ENCODE data around the gene TMEM59L.

Gene TMEM59L

DNA sequence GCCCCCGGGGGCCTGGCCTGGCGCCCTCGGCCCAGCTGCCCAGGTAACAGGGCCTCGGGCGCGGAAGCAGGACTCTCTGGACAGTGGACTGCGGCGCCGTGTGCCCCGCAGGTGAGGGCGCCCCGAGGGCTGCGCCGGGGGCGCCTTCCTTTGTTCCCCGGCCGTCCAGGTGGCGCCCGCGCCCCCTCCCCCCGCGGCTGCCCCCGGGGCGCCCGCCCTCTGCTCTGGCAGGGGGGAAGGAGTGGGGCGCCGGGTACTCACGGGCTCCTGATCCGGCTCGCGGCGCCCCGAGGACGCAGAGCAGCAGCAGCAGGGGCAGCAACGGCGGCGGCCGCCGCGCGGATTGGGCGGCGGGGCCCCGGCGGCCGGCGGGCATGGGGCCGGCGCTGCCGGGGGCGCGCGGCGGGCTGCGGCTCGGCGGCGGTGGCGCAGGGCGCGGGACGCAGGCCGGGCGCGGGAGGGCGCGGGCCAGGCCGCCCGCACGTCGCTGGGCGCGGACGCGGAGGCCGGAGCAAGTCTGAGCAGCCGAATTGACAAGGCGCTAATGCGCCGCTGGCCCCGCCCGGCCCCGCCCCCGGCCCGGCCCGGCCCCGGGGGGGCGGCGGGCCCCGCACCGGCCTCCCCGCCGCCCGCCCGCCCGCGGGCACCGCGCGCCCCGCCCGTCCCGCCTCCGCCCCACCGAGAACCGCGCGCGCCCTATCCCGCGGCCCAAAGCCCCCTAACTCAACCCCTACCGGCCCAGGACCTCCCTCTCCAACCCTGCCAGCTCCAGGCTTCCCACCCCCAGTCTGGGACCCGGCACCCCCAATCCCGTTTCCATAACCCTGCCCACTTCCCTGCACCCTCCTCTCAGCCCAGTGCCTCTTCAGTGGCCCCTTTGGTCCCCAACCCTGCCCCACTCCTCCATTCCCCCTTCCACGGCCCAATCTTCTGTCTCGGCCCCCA, 6.1 kb upstream of the TMEM59L start, which contains the start of gene CRLF1:
Gene CRLF1, minus strand, starts transcription at position 519 of the 945 bp plus-strand sequence. Its CDS starts 143 bp downstream, at position 376.
- no peak for DNase-seq
- in situ Hi-C loops (cut with HindIII; ENCODE audit: low pct_ligation_motif_present, low pct_unique_long_range_greater_than_20kb, low sequenced_read_pairs): no loop called here

DNA sequence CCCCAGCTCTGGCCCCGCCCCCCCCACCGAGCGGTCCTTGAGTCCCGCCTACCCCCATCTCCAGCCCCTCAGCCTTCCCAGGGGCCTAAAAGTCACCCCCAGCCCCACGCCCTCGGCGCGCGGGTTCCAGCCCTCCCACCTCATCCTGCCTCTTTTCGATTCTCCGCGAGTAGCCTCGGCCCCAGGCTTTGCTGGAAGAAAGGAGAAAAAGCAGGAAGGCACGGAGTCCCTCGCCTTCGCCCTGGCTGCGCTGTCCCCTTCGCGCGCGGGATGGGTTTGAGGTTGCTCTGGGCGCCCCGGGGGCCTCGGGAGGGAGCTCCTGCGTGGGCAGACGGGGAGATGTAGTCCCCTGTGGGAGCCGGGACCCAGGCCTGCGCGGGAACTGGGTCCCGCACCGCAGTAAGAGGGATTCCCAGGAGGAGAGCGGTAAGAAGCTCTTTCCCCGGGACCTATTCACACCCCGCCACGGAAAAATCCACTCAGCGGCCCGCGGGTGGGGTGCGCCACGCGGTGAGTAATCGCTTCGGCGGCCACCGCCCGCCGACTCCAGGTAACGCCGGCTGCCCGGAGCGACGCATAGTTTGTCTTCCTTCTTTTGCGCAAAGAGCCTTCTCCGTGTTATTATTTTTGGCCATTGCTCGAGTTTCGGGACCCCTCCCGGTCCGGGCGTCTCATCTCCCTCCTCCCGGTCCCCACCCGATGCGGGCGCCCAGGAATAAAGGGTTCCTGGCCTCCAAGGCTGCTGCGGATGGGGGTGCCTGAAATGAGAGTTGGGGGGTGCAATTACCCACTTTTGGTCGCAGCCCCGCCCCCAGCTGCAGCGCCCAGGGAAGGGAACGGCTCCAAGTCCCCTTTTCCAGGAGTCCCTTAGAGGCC, 5.2 kb upstream of the TMEM59L start:
- DNase-seq: no peak
- in situ Hi-C loops (cut with HindIII; ENCODE audit: low pct_ligation_motif_present, low pct_unique_long_range_greater_than_20kb, low sequenced_read_pairs): no loop called here

GRCh38 chr19:18608102-18608804, 4.4 kb upstream of the TMEM59L start:
- DNase-seq: no peak
- in situ Hi-C loops (cut with HindIII; ENCODE audit: low pct_ligation_motif_present, low pct_unique_long_range_greater_than_20kb, low sequenced_read_pairs): no loop called here

DNA sequence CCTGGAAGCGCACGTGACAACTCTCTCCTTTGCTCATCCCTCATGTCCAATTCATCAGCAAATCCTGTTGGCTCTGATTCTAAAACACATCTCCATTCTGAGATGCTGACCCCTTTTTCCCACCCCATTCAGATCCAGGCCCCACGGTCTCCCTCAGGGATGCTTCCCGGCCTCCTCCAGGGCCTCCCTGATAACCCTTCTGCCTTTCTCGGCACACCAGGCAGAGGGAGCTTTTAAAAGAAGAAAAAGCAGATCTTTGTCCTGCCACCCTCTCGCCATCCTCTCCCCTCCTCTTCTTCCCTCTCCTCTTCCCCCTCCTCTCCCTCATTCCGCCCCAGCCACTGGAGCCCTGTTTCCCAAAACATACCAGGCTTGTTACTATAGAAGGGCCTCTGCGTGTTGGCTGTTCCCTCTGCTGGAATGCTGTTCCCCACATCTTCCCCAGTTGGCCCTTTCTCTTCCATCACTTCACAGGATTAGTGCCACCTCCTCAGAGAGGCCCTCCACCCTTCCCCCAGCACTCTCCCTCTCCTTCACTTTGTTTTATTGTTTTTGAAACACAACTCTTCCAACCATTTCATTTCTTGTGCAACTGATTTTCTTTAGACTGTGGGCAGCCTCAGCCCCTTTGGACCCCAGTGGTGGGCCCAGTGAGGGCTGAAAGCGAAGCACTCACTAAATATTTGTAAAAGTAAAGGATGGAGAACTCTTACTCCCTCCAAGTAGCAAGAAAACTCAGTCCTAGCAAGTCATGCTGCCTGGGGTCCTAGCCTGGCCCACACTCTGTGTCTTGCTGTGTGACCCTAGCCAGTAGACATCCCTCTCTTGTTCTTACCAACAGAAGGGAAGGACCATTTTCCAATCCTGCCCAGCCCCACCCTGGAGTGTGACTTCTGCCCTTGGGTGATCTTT, 3.6 kb upstream of the TMEM59L start:
- in situ Hi-C loops (cut with HindIII; ENCODE audit: low pct_ligation_motif_present, low pct_unique_long_range_greater_than_20kb, low sequenced_read_pairs): no loop called here
- DNase-seq: no peak

- DNase-seq: no peak
- in situ Hi-C loops (cut with HindIII; ENCODE audit: low pct_ligation_motif_present, low pct_unique_long_range_greater_than_20kb, low sequenced_read_pairs): no loop called here
Measured at GRCh38 chr19:18609717-18610051, 3.0 kb upstream of the TMEM59L start.

GRCh38 chr19:18610245-18610555, 2.5 kb upstream of the TMEM59L start:
- no peak for DNase-seq
- in situ Hi-C loops (cut with HindIII; ENCODE audit: low pct_ligation_motif_present, low pct_unique_long_range_greater_than_20kb, low sequenced_read_pairs): no loop called here

- no peak for DNase-seq
- in situ Hi-C loops (cut with HindIII; ENCODE audit: low pct_ligation_motif_present, low pct_unique_long_range_greater_than_20kb, low sequenced_read_pairs): no loop called here
Measured at GRCh38 chr19:18610556-18611326, 1.9 kb upstream of the TMEM59L start.

- no peak for DNase-seq
Measured at GRCh38 chr19:18611327-18612050, 1.2 kb upstream of the TMEM59L start.

DNA sequence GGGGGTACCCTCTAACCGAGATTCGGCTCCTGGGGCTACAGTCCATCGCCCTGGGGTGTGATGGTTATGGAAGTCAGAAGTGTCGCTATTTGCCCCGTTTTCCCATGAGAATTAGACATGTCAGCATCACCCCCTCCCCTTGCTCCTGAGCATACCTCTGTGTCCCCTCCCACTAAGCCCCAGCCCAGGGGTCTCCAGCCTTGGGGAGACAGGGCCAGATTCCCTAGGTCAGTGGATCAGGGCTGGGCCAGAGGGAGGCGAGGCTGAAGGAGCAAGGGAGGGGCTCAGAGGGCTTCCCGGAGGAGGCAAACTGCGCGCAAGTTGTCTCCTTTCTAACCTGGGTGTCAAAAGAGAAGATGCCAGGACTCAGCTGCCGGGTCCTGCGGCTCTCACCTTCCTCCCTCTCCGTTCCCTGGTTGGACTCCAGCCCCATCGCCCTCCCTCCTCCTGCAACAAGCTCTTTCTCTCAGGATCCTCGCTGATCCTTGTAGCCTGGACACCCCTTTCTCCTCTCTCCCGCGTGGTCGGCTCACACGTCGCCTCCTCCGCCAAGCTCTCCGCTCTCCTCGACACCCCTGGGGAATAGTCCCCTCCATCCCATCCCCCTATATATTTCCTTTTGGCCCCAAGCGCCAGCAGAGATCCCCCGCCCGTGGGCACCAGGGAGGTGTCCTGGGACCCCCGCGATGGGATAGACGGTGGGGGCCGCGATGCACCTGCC, 459 bp upstream of the TMEM59L start:
- no peak for DNase-seq

More at GRCh38 chr19:18611327-18612050, 1.2 kb upstream of the TMEM59L start:
- in situ Hi-C loops (cut with HindIII; ENCODE audit: low pct_ligation_motif_present, low pct_unique_long_range_greater_than_20kb, low sequenced_read_pairs): no loop called here

DNA sequence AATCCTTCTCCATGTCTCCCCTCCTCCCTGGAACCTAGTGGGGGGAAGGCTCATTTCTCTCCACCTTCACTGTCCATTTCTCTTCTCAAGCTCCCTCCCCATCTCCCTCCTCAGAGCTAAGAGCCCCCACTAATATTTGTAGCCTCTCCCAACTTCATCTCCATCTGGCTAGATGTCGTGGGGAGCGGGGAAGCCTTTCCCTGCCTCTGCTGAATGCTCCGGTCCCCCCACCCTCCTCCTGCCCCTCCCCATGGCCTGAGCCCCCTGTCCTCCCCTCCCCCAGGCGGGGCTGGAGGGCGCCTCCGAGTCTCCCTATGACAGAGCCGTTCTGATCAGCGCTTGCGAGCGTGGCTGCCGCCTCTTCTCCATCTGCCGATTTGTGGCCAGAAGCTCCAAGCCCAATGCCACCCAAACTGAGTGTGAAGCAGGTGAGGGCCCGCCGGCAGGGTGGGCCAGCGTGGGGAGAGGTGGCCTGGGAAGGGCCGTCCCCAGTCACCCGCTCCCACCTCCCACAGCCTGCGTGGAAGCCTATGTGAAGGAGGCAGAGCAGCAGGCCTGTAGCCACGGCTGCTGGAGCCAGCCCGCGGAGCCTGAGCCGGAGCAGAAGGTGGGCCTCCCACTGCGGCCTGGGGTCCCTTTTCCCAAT, 1.0 kb downstream of the TMEM59L start:
- in situ Hi-C loops (cut with HindIII; ENCODE audit: low pct_ligation_motif_present, low pct_unique_long_range_greater_than_20kb, low sequenced_read_pairs): no loop called here
- DNase-seq: no peak

More for the DNA sequence above, 459 bp upstream of the TMEM59L start:
- in situ Hi-C loops (cut with HindIII; ENCODE audit: low pct_ligation_motif_present, low pct_unique_long_range_greater_than_20kb, low sequenced_read_pairs): no loop called here

GRCh38 chr19:18616023-18616422, 3.4 kb downstream of the TMEM59L start:
- no peak for DNase-seq
- in situ Hi-C loops (cut with HindIII; ENCODE audit: low pct_ligation_motif_present, low pct_unique_long_range_greater_than_20kb, low sequenced_read_pairs): no loop called here

DNA sequence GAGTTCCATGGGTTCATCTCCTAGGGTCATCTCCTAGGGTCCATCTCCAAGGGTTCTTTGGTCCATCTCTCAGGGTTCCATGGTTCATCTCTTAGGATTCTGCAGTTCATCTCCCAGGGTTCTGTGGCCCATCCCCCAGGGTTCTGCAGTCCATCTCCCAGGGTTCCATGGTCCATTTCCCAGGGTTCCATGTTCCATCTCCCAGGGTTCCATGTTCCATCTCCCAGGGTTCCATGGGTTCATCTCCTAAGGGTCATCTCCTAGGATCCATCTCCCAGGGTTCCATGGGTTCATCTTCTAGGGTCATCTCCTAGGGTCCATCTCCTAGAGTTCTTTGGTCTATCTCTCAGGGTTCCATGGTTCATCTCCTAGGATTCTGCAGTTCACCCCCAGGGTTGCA, 4.9 kb downstream of the TMEM59L start:
- in situ Hi-C loops (cut with HindIII; ENCODE audit: low pct_ligation_motif_present, low pct_unique_long_range_greater_than_20kb, low sequenced_read_pairs): no loop called here
- DNase-seq: no peak

DNA sequence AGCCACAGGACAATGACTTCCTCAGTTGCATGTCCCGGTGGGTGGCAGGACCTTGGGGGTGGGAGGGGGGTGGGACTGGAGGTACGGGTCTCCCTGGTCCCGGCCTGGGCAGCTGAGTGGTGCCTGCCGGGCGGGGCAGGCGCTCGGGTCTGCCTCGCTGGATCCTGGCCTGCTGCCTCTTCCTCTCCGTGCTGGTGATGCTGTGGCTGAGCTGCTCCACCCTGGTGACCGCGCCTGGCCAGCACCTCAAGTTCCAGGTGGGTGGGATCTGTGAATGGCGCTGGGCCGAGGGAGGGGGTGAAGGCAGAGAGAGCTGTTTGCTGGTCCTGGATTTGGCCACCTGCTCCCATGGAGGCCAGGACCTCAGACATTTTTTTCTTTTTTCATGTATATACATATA, 5.6 kb downstream of the TMEM59L start:
- in situ Hi-C loops (cut with HindIII; ENCODE audit: low pct_ligation_motif_present, low pct_unique_long_range_greater_than_20kb, low sequenced_read_pairs): no loop called here
- DNase-seq: no peak

GRCh38 chr19:18620311-18620710, 7.6 kb downstream of the TMEM59L start:
- DNase-seq: no peak
- in situ Hi-C loops (cut with HindIII; ENCODE audit: low pct_ligation_motif_present, low pct_unique_long_range_greater_than_20kb, low sequenced_read_pairs): no loop called here

DNA sequence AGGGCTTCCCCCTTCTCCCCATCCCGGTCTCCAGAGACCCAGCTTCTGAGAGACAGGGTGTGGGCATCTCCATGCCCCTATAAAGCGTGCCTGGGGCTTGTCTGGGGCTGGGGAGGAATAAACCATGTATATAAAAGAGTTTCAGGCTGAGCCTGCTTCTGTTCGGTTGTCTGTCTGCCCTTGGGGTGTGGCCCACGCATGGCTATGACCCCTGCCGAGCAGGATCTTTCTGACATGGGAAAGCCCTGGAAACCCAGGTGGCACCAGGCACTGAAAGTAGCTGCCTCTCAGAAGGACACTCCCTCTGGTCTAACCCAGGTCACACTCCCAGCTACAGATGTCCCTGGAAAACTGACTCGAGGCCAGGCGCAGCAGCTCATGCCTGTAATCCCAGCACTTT, 8.2 kb downstream of the TMEM59L start:
- in situ Hi-C loops (cut with HindIII; ENCODE audit: low pct_ligation_motif_present, low pct_unique_long_range_greater_than_20kb, low sequenced_read_pairs): no loop called here
- DNase-seq: no peak

GRCh38 chr19:18626906-18627305, 14.2 kb downstream of the TMEM59L start:
- DNase-seq: no peak
- in situ Hi-C loops (cut with HindIII; ENCODE audit: low pct_ligation_motif_present, low pct_unique_long_range_greater_than_20kb, low sequenced_read_pairs): no loop called here
